DMS79 treated with DMSO at 0.1 percent for 48 hours (cell line): ENCODE measurements around the gene PKMYT1.
A peak's percentile ranks its signal among the peaks of the same experiment; 100 is the strongest.
"Not testable (repeated sequence)": the region's sequence is repeated elsewhere in the genome, so short reads cannot be mapped to it uniquely, and the experiment has no call there.

Experiments used
- DNase-seq: peaks from one replicate; lab custom pipeline; 2025; lab: John Stamatoyannopoulos, UW

Gene PKMYT1

GRCh38 chr16:2960183-2961010, 19.8 kb downstream of the PKMYT1 start:
- no peak for DNase-seq

- DNase-seq = no peak
Observed at GRCh38 chr16:2959206-2959605, 21.0 kb downstream of the PKMYT1 start.

GRCh38 chr16:2956579-2956956, 23.7 kb downstream of the PKMYT1 start:
- no peak for DNase-seq

GRCh38 chr16:2955779-2956578, 24.3 kb downstream of the PKMYT1 start:
- no peak for DNase-seq

- DNase-seq = no peak
Observed at GRCh38 chr16:2955438-2955778, 24.8 kb downstream of the PKMYT1 start.

GRCh38 chr16:2954656-2955381, 25.4 kb downstream of the PKMYT1 start:
- DNase-seq = no peak

GRCh38 chr16:2953706-2954627, 26.3 kb downstream of the PKMYT1 start:
- DNase-seq = peak; percentile 45

- peak; percentile 46 for DNase-seq
Observed at GRCh38 chr16:2952679-2953078, 27.6 kb downstream of the PKMYT1 start.

GRCh38 chr16:2950773-2951172, 29.5 kb downstream of the PKMYT1 start:
- DNase-seq = no peak

GRCh38 chr16:2950353-2950724, 29.9 kb downstream of the PKMYT1 start:
- no peak for DNase-seq

- no peak for DNase-seq
Observed at GRCh38 chr16:2949705-2950352, 30.4 kb downstream of the PKMYT1 start.

- no peak for DNase-seq
Observed at GRCh38 chr16:2948807-2949704, 31.2 kb downstream of the PKMYT1 start.

- DNase-seq = no peak
Observed at GRCh38 chr16:2946649-2947048, 33.6 kb downstream of the PKMYT1 start.

- DNase-seq = not testable (repeated sequence)
Observed at GRCh38 chr16:2943716-2944115, 36.5 kb downstream of the PKMYT1 start.

GRCh38 chr16:2942045-2942444, 38.2 kb downstream of the PKMYT1 start:
- no peak for DNase-seq

- DNase-seq = peak; percentile 56
Observed at GRCh38 chr16:2939968-2940367, 40.3 kb downstream of the PKMYT1 start.

- no peak for DNase-seq
Observed at GRCh38 chr16:2938206-2938605, 42.0 kb downstream of the PKMYT1 start.

- DNase-seq = no peak
Observed at GRCh38 chr16:2937170-2937569, 43.1 kb downstream of the PKMYT1 start.

GRCh38 chr16:2936436-2937011, 43.7 kb downstream of the PKMYT1 start:
- no peak for DNase-seq

- no peak for DNase-seq
Observed at GRCh38 chr16:2934450-2934849, 45.8 kb downstream of the PKMYT1 start.
